ENCODE measurements around the gene CNTN2. TPM values are rescaled to one million over a fixed set of nuclear protein-coding genes. Genes with fewer than 3 reads are reported as not detected.

CNTN2 gene
- total RNA-seq, 1 donor from 2014 or later, result 0.30 TPM

GRCh38 chr1:205068457-205069040, 25.5 kb downstream of the CNTN2 start:
- DNase-seq (ENCODE audit: low spot score), result no peak
- intact Hi-C loops (cut with DNase I), result loop anchor here (10.0 kb wide), 1 partner anchor 264 kb away; no protein-coding TSS in a partner anchor

GRCh38 chr1:205069371-205070125, 26.5 kb downstream of the CNTN2 start:
- intact Hi-C loops (cut with DNase I), result loop anchor here (10.0 kb wide), 1 partner anchor 265 kb away; no protein-coding TSS in a partner anchor
- DNase-seq (ENCODE audit: low spot score), result no peak

GRCh38 chr1:205071028-205071409, 28.0 kb downstream of the CNTN2 start:
- intact Hi-C loops (cut with DNase I), result no loop called here
- DNase-seq (ENCODE audit: low spot score), result no peak

- intact Hi-C loops (cut with DNase I), result no loop called here
- DNase-seq (ENCODE audit: low spot score), result no peak
Measured at GRCh38 chr1:205071801-205072200, 28.8 kb downstream of the CNTN2 start.

GRCh38 chr1:205072286-205072685, 29.3 kb downstream of the CNTN2 start:
- no peak for DNase-seq (ENCODE audit: low spot score)
- intact Hi-C loops (cut with DNase I), result no loop called here

- DNase-seq (ENCODE audit: low spot score), result no peak
- intact Hi-C loops (cut with DNase I), result no loop called here
Measured at GRCh38 chr1:205072881-205073280, 29.9 kb downstream of the CNTN2 start.

- DNase-seq (ENCODE audit: low spot score), result no peak
- intact Hi-C loops (cut with DNase I), result no loop called here
Measured at GRCh38 chr1:205073511-205073910, 30.5 kb downstream of the CNTN2 start.

- intact Hi-C loops (cut with DNase I), result no loop called here
- DNase-seq (ENCODE audit: low spot score), result no peak
Measured at GRCh38 chr1:205074084-205074483, 31.1 kb downstream of the CNTN2 start.

GRCh38 chr1:205074513-205074912, 31.5 kb downstream of the CNTN2 start:
- intact Hi-C loops (cut with DNase I), result no loop called here

GRCh38 chr1:205075642-205076155, 32.7 kb downstream of the CNTN2 start:
- no peak for DNase-seq (ENCODE audit: low spot score)
- intact Hi-C loops (cut with DNase I), result no loop called here

More at GRCh38 chr1:205074513-205074912, 31.5 kb downstream of the CNTN2 start:
- no peak for DNase-seq (ENCODE audit: low spot score)

- intact Hi-C loops (cut with DNase I), result no loop called here
- no peak for DNase-seq (ENCODE audit: low spot score)
Measured at GRCh38 chr1:205076245-205076761, 33.3 kb downstream of the CNTN2 start.

GRCh38 chr1:205077158-205077933, 34.3 kb downstream of the CNTN2 start:
- intact Hi-C loops (cut with DNase I), result no loop called here
- DNase-seq (ENCODE audit: low spot score), result no peak

- intact Hi-C loops (cut with DNase I), result no loop called here
- DNase-seq (ENCODE audit: low spot score), result no peak
Measured at GRCh38 chr1:205077934-205078311, 34.9 kb downstream of the CNTN2 start.

- DNase-seq (ENCODE audit: low spot score), result no peak
- intact Hi-C loops (cut with DNase I), result no loop called here
Measured at GRCh38 chr1:205082431-205082830, 39.4 kb downstream of the CNTN2 start.

GRCh38 chr1:205084360-205084759, 41.3 kb downstream of the CNTN2 start, which contains the start of gene TMEM81:
Gene TMEM81 (minus strand): TSS chr1:205084460. CDS start chr1:205084320, 140 bp downstream.
- DNase-seq (ENCODE audit: low spot score), result no peak
- intact Hi-C loops (cut with DNase I), result no loop called here

GRCh38 chr1:205088341-205088740, 45.3 kb downstream of the CNTN2 start:
- intact Hi-C loops (cut with DNase I), result no loop called here
- no peak for DNase-seq (ENCODE audit: low spot score)

- intact Hi-C loops (cut with DNase I), result no loop called here
- DNase-seq (ENCODE audit: low spot score), result no peak
Measured at GRCh38 chr1:205091043-205091740, 48.2 kb downstream of the CNTN2 start.

- no peak for DNase-seq (ENCODE audit: low spot score)
- intact Hi-C loops (cut with DNase I), result no loop called here
Measured at GRCh38 chr1:205095422-205095821, 52.4 kb downstream of the CNTN2 start.

- no peak for DNase-seq (ENCODE audit: low spot score)
- intact Hi-C loops (cut with DNase I), result no loop called here
Measured at GRCh38 chr1:205098242-205098641, 55.2 kb downstream of the CNTN2 start.
